CD4-positive, alpha-beta T cell (primary cell): ENCODE data around the gene TLE1. TPM values are rescaled to one million over a fixed set of nuclear protein-coding genes. Genes with fewer than 3 reads are reported as not detected.
A peak's percentile ranks its signal among the peaks of the same experiment; 100 is the strongest.
"Not testable (repeated sequence)": the region's sequence is repeated elsewhere in the genome, so short reads cannot be mapped to it uniquely, and the experiment has no call there.

ENCODE experiments used
- ATAC-seq: fragments of 200-7000 bp; cut with Tn5 transposase; one replicate; pipeline ENCODE4 v1.10.0; 2022; ENCODE audit warnings: mild to moderate bottlenecking; ENCODE audit not compliant: poor library complexity
- CTCF ChIA-PET: fragments of 350-600 bp; sonication (Branson Sonifier 250); formaldehyde crosslinking; loops from one replicate; lab custom pipeline; 2021; ENCODE audit warnings: antibody characterized with exemption, inconsistent platforms; lab: Charles Lee
- POLR2A ChIA-PET: fragments of 350-600 bp; sonication (Branson Sonifier 250); formaldehyde crosslinking; loops from one replicate; lab custom pipeline; 2021; ENCODE audit warnings: antibody characterized with exemption, inconsistent platforms; lab: Charles Lee
- DNase-seq, 14 experiments: peaks; one replicate each; pipeline ENCODE4 v3.0.0-alpha.2; 2013 to 2020; ENCODE audit warnings: mixed read lengths in 2 of 14
- H3K27ac ChIP-seq, 2 donors: one replicate each; pipeline versions ENCODE4 v1.5.1 to v1.7.0; 2013; ENCODE audit warnings: low read length in 2 of 2, low read depth in 1 of 2, mild to moderate bottlenecking in 1 of 2
- H3K27me3 ChIP-seq, 2 experiments: 1 replicate in 1 of 2; 2 replicates in 1 of 2; pipeline versions ENCODE4 v1.6.1 to v1.7.0; 2013; ENCODE audit warnings: low read length in 2 of 2, control low read depth in 1 of 2, mild to moderate bottlenecking in 1 of 2, moderate library complexity in 1 of 2; ENCODE audit not compliant: insufficient read depth in 2 of 2, control insufficient read depth in 1 of 2
- H3K36me3 ChIP-seq: one replicate; pipeline ENCODE4 v1.6.1; 2013; ENCODE audit warnings: low read length, control low read depth; ENCODE audit not compliant: insufficient read depth
- H3K4me1 ChIP-seq: one replicate; pipeline ENCODE4 v1.6.1; 2013; ENCODE audit warnings: low read length, control low read depth; ENCODE audit not compliant: insufficient read depth
- H3K4me3 ChIP-seq: one replicate; pipeline ENCODE4 v1.5.1; 2013; ENCODE audit warnings: mild to moderate bottlenecking, low read length, moderate library complexity
- H3K9me3 ChIP-seq, 2 experiments: 1 replicate in 1 of 2; 2 replicates in 1 of 2; pipeline versions ENCODE4 v1.6.1 to v1.7.0; 2013; ENCODE audit warnings: low read length in 2 of 2, mild to moderate bottlenecking in 2 of 2, control low read depth in 1 of 2, moderate library complexity in 1 of 2; ENCODE audit not compliant: control insufficient read depth in 1 of 2, insufficient read depth in 1 of 2
- H3K27ac Mint-ChIP-seq: one replicate; pipeline ENCODE4 v1.8.0; 2020; ENCODE audit warnings: mixed read lengths
- H3K27me3 Mint-ChIP-seq: one replicate; pipeline ENCODE4 v1.8.0; 2021; ENCODE audit warnings: mixed read lengths
- H3K36me3 Mint-ChIP-seq: one replicate; pipeline ENCODE4 v1.8.0; 2021; ENCODE audit warnings: low read depth, mixed read lengths
- H3K4me1 Mint-ChIP-seq: one replicate; pipeline ENCODE4 v1.8.0; 2021; ENCODE audit warnings: low read depth, mixed read lengths
- H3K4me3 Mint-ChIP-seq: one replicate; pipeline ENCODE4 v1.8.0; 2020; ENCODE audit warnings: mild to moderate bottlenecking, mixed read lengths
- H3K9me3 Mint-ChIP-seq: one replicate; pipeline ENCODE4 v1.8.0; 2020; ENCODE audit warnings: mixed read lengths
- CTCF ChIP-seq: fragments of 200-600 bp; IDR thresholded peaks from one replicate; pipeline ENCODE4 v1.8.0; 2022; ENCODE audit warnings: antibody characterized with exemption, mild to moderate bottlenecking
- intact Hi-C, 2 experiments: fragments of 100-400 bp; cut with DNase I in 1 of 2; cut with micrococcal nuclease in 1 of 2; formaldehyde crosslinking; loops; one replicate each; pipeline versions ENCODE4 v1.15.1 to v1.9.0; 2023 to 2025; cut with DNase I, micrococcal nuclease
- polyA plus RNA-seq, 2 donors: library from polyadenylated mRNA; unstranded; fragments of 120-200 nt; gene quantifications; one replicate each; pipeline ENCODE4 v1.2.1, GENCODE V29; 2013
- total RNA-seq, 174 experiments: library from RNA in 2 of 174; stranded (reverse) in 2 of 174; gene quantifications; one replicate each; pipeline ENCODE4 v1.2.3 and lab custom pipeline; 2021 to 2026

Gene TLE1
- total RNA-seq (1 to 10 TPM; 3.4 to 3.5 TPM), total RNA-seq (lab: John Stamatoyannopoulos, UW) (0.11 to 6.4 (median 0.88) reads per million in 172 experiments)
- 1.5 TPM for polyA plus RNA-seq (2013, experiment 1 of 2)
- polyA plus RNA-seq (2013, experiment 2 of 2) = 3.2 TPM

GRCh38 chr9:81689343-81690175 is at the start of gene TLE1:
TSS of gene TLE1 (minus strand) at chr9:81689547. CDS start at chr9:81688240, 1,307 bp downstream.
- POLR2A ChIA-PET = no interaction called here

GRCh38 chr9:81737871-81738507 is 48.6 kb upstream of the TLE1 start:
- intact Hi-C loops = no loop called here
- Mint-ChIP-seq H3K27ac (no peak overlapping the region), H3K27me3 (no peaks in the 10 kb centered on the region), H3K4me3 (no peak overlapping the region), H3K9me3 (peaks cover 8% of the 10 kb centered on the region), H3K4me1 (no peaks in the 10 kb centered on the region), H3K36me3 (no peaks in the 10 kb centered on the region)
- Histone ChIP-seq H3K36me3 (no peaks in the 10 kb centered on the region), H3K4me3 (no peak overlapping the region), H3K27ac (no peak overlapping the region), H3K27me3 (no peaks in the 10 kb centered on the region), H3K4me1 (no peaks in the 10 kb centered on the region), H3K9me3 (peaks cover 0 to 7% of the 10 kb centered on the region in 2 experiments)
- ChIA-PET CTCF (no interaction called here), POLR2A (no interaction called here)
- DNase-seq = peak in 2 of 14 experiments; percentile 18 to 38
- TF ChIP-seq CTCF = no peak
- no peak for ATAC-seq

More at GRCh38 chr9:81689343-81690175, at the start of gene TLE1:
- Histone ChIP-seq H3K4me3 (peak within 1 kb of the TSS; percentile 72), H3K36me3 (no peaks in the 10 kb centered on the region), H3K9me3 (peaks cover 0 to 17% of the 10 kb centered on the region in 2 experiments), H3K27ac (no peak within 1 kb of the TSS), H3K27me3 (peaks cover 23 to 25% of the 10 kb centered on the region in 2 experiments), H3K4me1 (peaks cover 27% of the 10 kb centered on the region)
- H3K4me1 Mint-ChIP-seq = peaks cover 16% of the 10 kb centered on the region
- CTCF ChIA-PET = no interaction called here
- H3K27me3 Mint-ChIP-seq = peaks cover 12% of the 10 kb centered on the region
- TF ChIP-seq CTCF = no peak
- DNase-seq = peak; percentile 38 to 89 (median 69)
- peak within 1 kb of the TSS; percentile 97 for H3K4me3 Mint-ChIP-seq
- intact Hi-C loops = no loop called here
- H3K36me3 Mint-ChIP-seq = peaks cover 4% of the 10 kb centered on the region
- peak within 1 kb of the TSS; percentile 82 for H3K27ac Mint-ChIP-seq
- no peaks in the 10 kb centered on the region for H3K9me3 Mint-ChIP-seq
- ATAC-seq = peak; percentile 78

GRCh38 chr9:81730498-81730897 is 41.2 kb upstream of the TLE1 start:
- ATAC-seq, H3K4me1 ChIP-seq, intact Hi-C loops, H3K27ac ChIP-seq, H3K27me3 ChIP-seq, H3K27me3 Mint-ChIP-seq, H3K36me3 ChIP-seq, H3K27ac Mint-ChIP-seq, H3K4me3 Mint-ChIP-seq, POLR2A ChIA-PET, H3K4me3 ChIP-seq, H3K4me1 Mint-ChIP-seq, DNase-seq, H3K9me3 ChIP-seq, H3K9me3 Mint-ChIP-seq, H3K36me3 Mint-ChIP-seq: not testable (repeated sequence)
- CTCF ChIA-PET = interaction anchor here (0.7 kb wide), 1 partner anchor 1694 kb away, joined by 4 read pairs; no protein-coding TSS in a partner anchor
